Gastroesophageal sphincter (tissue), 4 donors: ENCODE measurements around the gene TBC1D22B. TPM values are rescaled to one million over a fixed set of nuclear protein-coding genes. Genes with fewer than 3 reads are reported as not detected.
"Not testable (repeated sequence)": the region's sequence is repeated elsewhere in the genome, so short reads cannot be mapped to it uniquely, and the experiment has no call there.

Source experiments
- ATAC-seq: fragments of 150-250 bp; one replicate; pipeline ENCODE4 v1.9.1; 2016; ENCODE audit warnings: mild to moderate bottlenecking, moderate library complexity
- H3K27ac ChIP-seq, 4 donors: fragments of 200-600 bp; sonication (generic) in 3 of 4; 1 replicate in 3 of 4; 2 replicates in 1 of 4; pipeline ENCODE4 v1.5.1; 2016 to 2019
- H3K27me3 ChIP-seq: fragments of 200-600 bp; sonication (generic); one replicate; pipeline ENCODE4 v1.5.1; 2019
- H3K36me3 ChIP-seq, 2 donors: fragments of 200-600 bp; sonication (generic); one replicate each; pipeline ENCODE4 v1.5.1; 2019; ENCODE audit warnings: control low read depth in 1 of 2
- H3K4me1 ChIP-seq, 3 donors: fragments of 200-600 bp; sonication (generic); 1 replicate in 2 of 3; 2 replicates in 1 of 3; pipeline ENCODE4 v1.5.1; 2016 to 2019; ENCODE audit warnings: control low read depth in 2 of 3
- H3K4me3 ChIP-seq, 2 donors: fragments of 200-600 bp; sonication (generic); one replicate each; pipeline ENCODE4 v1.5.1; 2019; ENCODE audit warnings: mild to moderate bottlenecking in 1 of 2, moderate library complexity in 1 of 2
- H3K9me3 ChIP-seq, 3 donors: fragments of 200-600 bp; sonication (generic); one replicate each; pipeline ENCODE4 v1.5.1; 2017 to 2019; ENCODE audit warnings: control low read depth in 2 of 3
- EP300 ChIP-seq: sonication (generic); formaldehyde crosslinking; IDR thresholded peaks from one replicate; pipeline ENCODE4 v1.6.1; 2017; ENCODE audit warnings: antibody characterized with exemption, mild to moderate bottlenecking
- POLR2A ChIP-seq, 2 donors: fragments of 450-650 bp; IDR thresholded peaks; one replicate each; pipeline ENCODE4 v1.6.1; 2017; ENCODE audit warnings: antibody characterized with exemption in 2 of 2, mild to moderate bottlenecking in 2 of 2, moderate library complexity in 1 of 2
- POLR2AphosphoS5 ChIP-seq: sonication (generic); formaldehyde crosslinking; IDR thresholded peaks from one replicate; pipeline ENCODE4 v1.6.1; 2017; ENCODE audit warnings: antibody characterized with exemption
- WGBS, 2 donors: methylation state at CpG; one replicate each; pipeline ENCODE4 v1.1.5; 2018; ENCODE audit warnings: low coverage in 1 of 2; 5-methylcytosine and 5-hydroxymethylcytosine counted together
- total RNA-seq, 4 donors: library from RNA; depleted of rRNA; stranded (reverse); fragments of >200 nt; gene quantifications; one replicate each; pipeline ENCODE4 v1.1.0, GENCODE V29; 2016
- TF ChIP-seq, protein P1 (sequence below), 4 experiments: fragments of 200-600 bp in 2 of 4; fragments of 450-650 bp in 2 of 4; sonication (generic) in 1 of 4; IDR thresholded peaks; one replicate each; pipeline ENCODE4 v1.5.1; 2017 to 2019; ENCODE audit warnings: antibody characterized with exemption in 4 of 4, mild to moderate bottlenecking in 2 of 4, moderate library complexity in 2 of 4

Gene TBC1D22B
- total RNA-seq, 4 donors from 2014 or later, result 5.0 to 9.2 (median 8.3) TPM

GRCh38 chr6:37321516-37322415 is 64.2 kb downstream of the TBC1D22B start:
- ATAC-seq, result no peak

GRCh38 chr6:37323580-37323979 is 66.0 kb downstream of the TBC1D22B start:
- no peak for TF ChIP-seq POLR2A (IDR thresholded peaks at IDR 0.05)
- TF ChIP-seq POLR2AphosphoS5, result no peak
- no peak for TF ChIP-seq EP300
- TF ChIP-seq, protein P1, sequence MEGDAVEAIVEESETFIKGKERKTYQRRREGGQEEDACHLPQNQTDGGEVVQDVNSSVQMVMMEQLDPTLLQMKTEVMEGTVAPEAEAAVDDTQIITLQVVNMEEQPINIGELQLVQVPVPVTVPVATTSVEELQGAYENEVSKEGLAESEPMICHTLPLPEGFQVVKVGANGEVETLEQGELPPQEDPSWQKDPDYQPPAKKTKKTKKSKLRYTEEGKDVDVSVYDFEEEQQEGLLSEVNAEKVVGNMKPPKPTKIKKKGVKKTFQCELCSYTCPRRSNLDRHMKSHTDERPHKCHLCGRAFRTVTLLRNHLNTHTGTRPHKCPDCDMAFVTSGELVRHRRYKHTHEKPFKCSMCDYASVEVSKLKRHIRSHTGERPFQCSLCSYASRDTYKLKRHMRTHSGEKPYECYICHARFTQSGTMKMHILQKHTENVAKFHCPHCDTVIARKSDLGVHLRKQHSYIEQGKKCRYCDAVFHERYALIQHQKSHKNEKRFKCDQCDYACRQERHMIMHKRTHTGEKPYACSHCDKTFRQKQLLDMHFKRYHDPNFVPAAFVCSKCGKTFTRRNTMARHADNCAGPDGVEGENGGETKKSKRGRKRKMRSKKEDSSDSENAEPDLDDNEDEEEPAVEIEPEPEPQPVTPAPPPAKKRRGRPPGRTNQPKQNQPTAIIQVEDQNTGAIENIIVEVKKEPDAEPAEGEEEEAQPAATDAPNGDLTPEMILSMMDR (IDR thresholded peaks at IDR 0.05), result no peak
- H3K36me3 ChIP-seq, result peaks cover 0 to 46% of the 10 kb centered on the region in 2 donors
- no peaks in the 10 kb centered on the region for H3K27me3 ChIP-seq
- H3K27ac ChIP-seq, result no peak overlapping the region
- H3K4me1 ChIP-seq, result peaks cover 0 to 26% (median 2%) of the 10 kb centered on the region in 3 donors
- ATAC-seq, result no peak
- no peaks in the 10 kb centered on the region for H3K9me3 ChIP-seq
- WGBS, 2 donors, result 11 to 20% methylated on average over 1 to 3 of the region's 3 CpGs
- no peak overlapping the region for H3K4me3 ChIP-seq

More at GRCh38 chr6:37321516-37322415, 64.2 kb downstream of the TBC1D22B start:
- Histone ChIP-seq H3K27me3 (no peaks in the 10 kb centered on the region), H3K4me1 (peaks cover 0 to 26% (median 2%) of the 10 kb centered on the region in 3 donors), H3K4me3 (no peak overlapping the region), H3K27ac (no peak overlapping the region), H3K36me3 (peaks cover 0 to 64% of the 10 kb centered on the region in 2 donors), H3K9me3 (no peaks in the 10 kb centered on the region)
- 90 to 96% methylated on average over 3 of the region's 8 CpGs for WGBS, 2 donors
- TF ChIP-seq, protein P1 (IDR thresholded peaks at IDR 0.05), result no peak
- TF ChIP-seq POLR2AphosphoS5, result no peak
- TF ChIP-seq POLR2A (IDR thresholded peaks at IDR 0.05), result no peak
- no peak for TF ChIP-seq EP300

DNA sequence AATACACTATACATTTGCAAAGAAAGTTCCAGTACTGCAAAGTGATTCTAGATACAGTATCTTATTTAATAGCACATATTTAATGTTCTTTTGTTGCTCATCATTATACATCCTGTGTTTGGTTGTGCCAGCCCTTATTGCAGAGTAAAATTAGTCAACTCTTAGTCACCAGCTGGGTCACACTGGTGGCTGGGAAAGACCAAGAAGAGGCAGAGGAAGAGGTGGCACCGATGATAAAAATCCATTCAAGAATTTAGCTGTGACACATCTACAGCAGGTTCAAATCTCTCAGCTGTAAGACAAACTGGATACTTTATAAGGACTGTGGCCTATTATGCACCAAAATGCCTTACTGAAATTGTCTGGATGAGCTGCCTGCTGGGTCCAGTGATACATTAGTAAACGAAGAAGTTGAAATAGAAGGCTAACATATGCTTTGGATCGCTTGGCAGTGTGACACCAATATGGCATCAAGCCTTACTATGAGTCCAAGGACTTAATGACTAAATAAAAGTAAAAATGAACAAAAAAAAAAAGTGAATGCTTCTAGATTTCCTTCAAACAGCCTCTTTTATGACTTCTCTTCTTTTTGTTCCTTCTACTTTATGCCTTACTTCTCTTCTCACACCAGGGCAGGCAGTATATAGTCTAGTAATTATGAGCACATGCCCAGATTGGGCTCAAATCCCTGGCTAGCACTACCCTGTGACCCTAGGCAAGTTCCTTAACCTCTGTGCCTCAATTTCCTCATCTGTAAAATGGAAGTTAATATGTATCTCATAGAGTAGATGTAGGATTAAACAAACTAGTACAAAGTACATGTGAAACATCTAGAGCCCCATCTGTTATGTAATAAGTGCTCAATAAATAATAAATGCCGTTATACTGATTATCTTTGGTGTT is 66.8 kb downstream of the TBC1D22B start:
- H3K27me3 ChIP-seq, result no peaks in the 10 kb centered on the region
- no peak for ATAC-seq
- H3K4me1 ChIP-seq, result peaks cover 0 to 26% (median 2%) of the 10 kb centered on the region in 3 donors
- H3K4me3 ChIP-seq, result no peak overlapping the region
- peaks cover 0 to 45% of the 10 kb centered on the region in 2 donors for H3K36me3 ChIP-seq
- WGBS, 2 donors, result 44 to 45% methylated on average over 4 of the region's 4 CpGs
- no peaks in the 10 kb centered on the region for H3K9me3 ChIP-seq
- no peak overlapping the region for H3K27ac ChIP-seq
- TF ChIP-seq POLR2A (IDR thresholded peaks at IDR 0.05), result no peak
- TF ChIP-seq, protein P1 (IDR thresholded peaks at IDR 0.05), result no peak
- no peak for TF ChIP-seq POLR2AphosphoS5
- TF ChIP-seq EP300, result no peak

DNA sequence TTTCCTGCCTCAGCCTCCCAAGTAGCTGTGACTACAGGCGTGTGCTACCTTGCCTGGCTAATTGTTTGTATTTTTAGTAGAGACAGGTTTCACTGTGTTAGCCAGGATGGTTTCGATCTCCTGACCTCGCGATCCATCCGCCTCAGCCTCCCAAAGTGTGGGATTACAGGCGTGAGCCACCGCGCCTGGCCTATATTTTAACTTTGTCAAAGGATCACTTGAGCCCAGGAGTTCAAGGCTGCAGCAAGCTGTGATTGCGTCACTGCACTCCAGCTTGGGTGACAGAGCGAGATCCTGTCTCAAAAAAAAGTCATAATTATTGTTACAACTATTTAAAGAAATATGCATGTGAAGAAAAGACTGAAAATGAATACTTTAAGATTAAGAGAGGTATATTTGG is 72.8 kb downstream of the TBC1D22B start:
- peaks cover 0 to 45% of the 10 kb centered on the region in 2 donors for H3K36me3 ChIP-seq
- WGBS, 2 donors, result 90% methylated on average over 10 of the region's 10 CpGs; no CpG with 5 or more reads in 1 of the 2 donors
- H3K27me3 ChIP-seq, H3K4me3 ChIP-seq, H3K4me1 ChIP-seq, ATAC-seq, H3K9me3 ChIP-seq, H3K27ac ChIP-seq: not testable (repeated sequence)

DNA sequence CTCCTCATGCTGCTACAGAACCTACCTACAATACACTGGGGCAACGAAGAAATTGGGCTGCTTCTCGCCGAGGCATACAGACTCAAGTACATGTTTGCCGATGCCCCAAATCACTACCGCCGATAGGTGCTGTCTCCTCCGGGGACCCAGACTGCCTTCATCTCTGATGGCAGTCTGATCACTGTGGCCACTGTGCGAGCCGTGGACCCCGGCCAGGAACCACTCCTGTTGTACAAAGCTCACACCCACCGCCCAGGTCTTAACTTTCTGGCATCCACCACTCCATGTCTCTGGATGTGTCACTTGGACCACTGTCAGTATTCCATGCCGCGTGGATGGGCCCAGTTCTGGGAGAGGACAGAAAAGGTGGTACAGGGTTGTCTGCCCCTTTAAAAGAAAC is 73.5 kb downstream of the TBC1D22B start:
- no peak overlapping the region for H3K4me3 ChIP-seq
- no peak for TF ChIP-seq EP300
- no peak for TF ChIP-seq POLR2A (IDR thresholded peaks at IDR 0.05)
- TF ChIP-seq, protein P1 (IDR thresholded peaks at IDR 0.05), result no peak
- no peak for TF ChIP-seq POLR2AphosphoS5
- H3K9me3 ChIP-seq, result no peaks in the 10 kb centered on the region
- no peaks in the 10 kb centered on the region for H3K4me1 ChIP-seq
- H3K27ac ChIP-seq, result no peak overlapping the region
- no peaks in the 10 kb centered on the region for H3K27me3 ChIP-seq
- peaks cover 0 to 45% of the 10 kb centered on the region in 2 donors for H3K36me3 ChIP-seq
- ATAC-seq, result no peak
- no CpG with 5 or more reads among the region's 13 CpGs for WGBS, 2 donors
